OCI-LY7 (cell line): ENCODE results near the gene ZNF683. TPM values are rescaled to one million over a fixed set of nuclear protein-coding genes. Genes with fewer than 3 reads are reported as not detected.

Experiments used
- BruUV-seq: library from RNA; stranded (reverse); fragments of 400-500 nt; replicated peaks from 2 replicates; lab custom pipeline; 2021; lab: Mats Ljungman, UMichigan
- CTCF ChIA-PET: fragments of 300-600 bp; sonication (Branson Sonifier 250); formaldehyde crosslinking; loops from one replicate; lab custom pipeline; 2022; ENCODE audit warnings: antibody characterized with exemption; ENCODE audit not compliant: unreplicated experiment; lab: Charles Lee
- POLR2A ChIA-PET: fragments of 300-600 bp; sonication (Branson Sonifier 250); formaldehyde crosslinking; loops from one replicate; lab custom pipeline; 2022; ENCODE audit warnings: antibody characterized with exemption; lab: Charles Lee
- DNase-seq: peaks from one replicate; pipeline ENCODE4 v3.0.0-alpha.2; 2015; ENCODE audit warnings: low spot score
- H2AFZ ChIP-seq: fragments of 200-600 bp; sonication (generic), shearing (Covaris generic); 2 replicates; pipeline ENCODE4 v1.6.1; 2014; ENCODE audit warnings: mild to moderate bottlenecking, antibody characterized with exemption, low read length, moderate library complexity
- H3K27ac ChIP-seq: fragments of 200-600 bp; sonication (generic); 2 replicates; pipeline ENCODE4 v1.5.1; 2014; ENCODE audit warnings: mixed run types, low read depth, mild to moderate bottlenecking, moderate library complexity, low read length, inconsistent platforms; ENCODE audit not compliant: poor library complexity, severe bottlenecking
- H3K36me3 ChIP-seq: fragments of 200-600 bp; sonication (generic); 2 replicates; pipeline ENCODE4 v1.6.1; 2014; ENCODE audit warnings: mild to moderate bottlenecking, antibody characterized with exemption, low read length, moderate library complexity, mixed read lengths; ENCODE audit not compliant: insufficient read depth
- H3K4me1 ChIP-seq: fragments of 200-600 bp; sonication (generic); 2 replicates; pipeline ENCODE4 v1.5.1; 2014; ENCODE audit warnings: mild to moderate bottlenecking, low read length; ENCODE audit not compliant: insufficient read depth, poor library complexity, severe bottlenecking
- H3K4me2 ChIP-seq: fragments of 200-600 bp; sonication (generic); 2 replicates; pipeline ENCODE4 v1.6.1; 2014; ENCODE audit warnings: mild to moderate bottlenecking, low read length
- H3K4me3 ChIP-seq: fragments of 200-600 bp; sonication (generic); 2 replicates; pipeline ENCODE4 v1.5.1; 2014; ENCODE audit warnings: mild to moderate bottlenecking, low read depth, low read length; ENCODE audit not compliant: poor library complexity, severe bottlenecking
- H3K79me2 ChIP-seq: fragments of 200-600 bp; sonication (generic); 2 replicates; pipeline ENCODE4 v1.6.1; 2016; ENCODE audit warnings: low read depth, mild to moderate bottlenecking, low read length, moderate library complexity, mixed read lengths; ENCODE audit not compliant: insufficient read depth
- H3K9me2 ChIP-seq: fragments of 200-600 bp; sonication (generic); 2 replicates; pipeline ENCODE4 v1.6.1; 2016; ENCODE audit warnings: mild to moderate bottlenecking, low read length, mixed read lengths; ENCODE audit not compliant: insufficient read depth
- H3K9me3 ChIP-seq: fragments of 200-600 bp; sonication (generic); 2 replicates; pipeline ENCODE4 v1.6.1; 2014; ENCODE audit warnings: mild to moderate bottlenecking, mixed run types, low read length, mixed read lengths
- H4K20me1 ChIP-seq: fragments of 200-600 bp; sonication (generic); 2 replicates; pipeline ENCODE4 v1.6.1; 2014; ENCODE audit warnings: mild to moderate bottlenecking, antibody characterized with exemption, low read length, moderate library complexity, mixed read lengths; ENCODE audit not compliant: insufficient read depth
- CTCF ChIP-seq: fragments of 200-600 bp; sonication (generic); conservative IDR thresholded peaks from 2 replicates; pipeline ENCODE4 v1.5.1; 2014; ENCODE audit warnings: mild to moderate bottlenecking, antibody characterized with exemption, low read length, moderate library complexity, mixed read lengths
- EZH2phosphoT487 ChIP-seq: fragments of 200-600 bp; sonication (generic); IDR thresholded peaks from 2 replicates; pipeline ENCODE4 v1.6.1; 2018; ENCODE audit warnings: low read depth, borderline replicate concordance, mild to moderate bottlenecking, mixed run types, antibody characterized with exemption, low read length, moderate library complexity, mixed read lengths
- intact Hi-C: fragments of 100-400 bp; cut with micrococcal nuclease; formaldehyde crosslinking; loops from one replicate; pipeline ENCODE4 v1.10.0; 2022; ENCODE audit not compliant: unreplicated experiment
- total RNA-seq, 2 experiments: library from RNA; depleted of rRNA in 1 of 2; stranded (reverse); fragments of >200 nt in 1 of 2; shearing (Covaris generic) in 1 of 2; gene quantifications; 2 replicates each; pipeline ENCODE4 v1.2.3, GENCODE V29; 2014 to 2022

Gene ZNF683
- total RNA-seq, 2 experiments from 2014 or later, result not detected

GRCh38 chr1:26373789-26374188 lies 1.2 kb upstream of the ZNF683 start:
- no peak for TF ChIP-seq CTCF
- TF ChIP-seq EZH2phosphoT487, result no peak
- BruUV-seq, result no TSS peak
- no peak overlapping the region for H3K4me3 ChIP-seq
- no peak for DNase-seq
- ChIA-PET POLR2A (interaction anchor here (0.6 kb wide), 1 partner anchor 23 kb away, joined by 3 read pairs; no protein-coding TSS in a partner anchor), CTCF (interaction anchor here (0.8 kb wide), 1 partner anchor 11 kb away, joined by 3 read pairs; no protein-coding TSS in a partner anchor)
- H3K79me2 ChIP-seq, result no peaks in the 10 kb centered on the region
- H3K36me3 ChIP-seq, result no peaks in the 10 kb centered on the region
- H3K4me1 ChIP-seq, result no peaks in the 10 kb centered on the region
- H4K20me1 ChIP-seq, result no peaks in the 10 kb centered on the region
- no peak overlapping the region for H3K4me2 ChIP-seq
- H3K27ac ChIP-seq, result no peak overlapping the region
- H3K9me3 ChIP-seq, result no peaks in the 10 kb centered on the region
- intact Hi-C loops, result no loop called here
- no peak overlapping the region for H2AFZ ChIP-seq
- no peaks in the 10 kb centered on the region for H3K9me2 ChIP-seq

- Histone ChIP-seq H4K20me1 (no peaks in the 10 kb centered on the region), H3K4me2 (no peak overlapping the region), H3K9me2 (no peaks in the 10 kb centered on the region), H3K27ac (no peak overlapping the region), H3K4me3 (no peak overlapping the region), H2AFZ (no peak overlapping the region), H3K36me3 (no peaks in the 10 kb centered on the region), H3K9me3 (no peaks in the 10 kb centered on the region), H3K4me1 (no peaks in the 10 kb centered on the region), H3K79me2 (no peaks in the 10 kb centered on the region)
- DNase-seq, result no peak
- ChIA-PET POLR2A (interaction anchor here (0.6 to 0.7 kb wide), 2 partner anchors 24 to 25 kb away, joined by 3 to 4 read pairs; no protein-coding TSS in a partner anchor), CTCF (interaction anchor here (0.5 to 0.8 kb wide), 2 partner anchors 11 to 116 kb away, joined by 3 to 7 read pairs; no protein-coding TSS in a partner anchor)
- intact Hi-C loops, result no loop called here
- no TSS peak for BruUV-seq
- TF ChIP-seq EZH2phosphoT487 (no peak), CTCF (no peak)
Observed at GRCh38 chr1:26373281-26373680, 731 bp upstream of the ZNF683 start.

- ChIA-PET CTCF (no interaction called here), POLR2A (no interaction called here)
- Histone ChIP-seq H3K9me2 (no peaks in the 10 kb centered on the region), H3K4me2 (no peak overlapping the region), H2AFZ (no peak overlapping the region), H3K79me2 (no peaks in the 10 kb centered on the region), H3K4me1 (no peaks in the 10 kb centered on the region), H3K27ac (no peak overlapping the region), H3K4me3 (no peak overlapping the region), H4K20me1 (no peaks in the 10 kb centered on the region), H3K9me3 (no peaks in the 10 kb centered on the region), H3K36me3 (no peaks in the 10 kb centered on the region)
- TF ChIP-seq CTCF, result no peak
- TF ChIP-seq EZH2phosphoT487, result no peak
- BruUV-seq, result no TSS peak
- intact Hi-C loops, result no loop called here
- DNase-seq, result no peak
Observed at GRCh38 chr1:26372039-26372438, 511 bp downstream of the ZNF683 start.
